Psoas muscle (tissue), 8 donors: Measurements from ENCODE around the gene GJC2. TPM values are rescaled to one million over a fixed set of nuclear protein-coding genes. Genes with fewer than 3 reads are reported as not detected.

Source experiments
- ATAC-seq, 4 donors: fragments of 200-7000 bp; cut with Tn5 transposase; one replicate each; pipeline ENCODE4 v1.9.1; 2020; ENCODE audit warnings: moderate library complexity in 3 of 4, mild to moderate bottlenecking in 2 of 4
- DNase-seq, 2 donors: peaks; one replicate each; pipeline ENCODE4 v3.0.0-alpha.2; 2020
- H3K27ac ChIP-seq: fragments of 200-600 bp; one replicate; pipeline ENCODE4 v1.8.0; 2022
- H3K27me3 ChIP-seq, 3 donors: fragments of 200-600 bp in 1 of 3; one replicate each; pipeline versions ENCODE4 v1.6.1 to v1.8.0; 2013 to 2022; ENCODE audit warnings: low read length in 2 of 3, mild to moderate bottlenecking in 2 of 3, moderate library complexity in 1 of 3; ENCODE audit not compliant: insufficient read depth in 3 of 3
- H3K36me3 ChIP-seq, 2 donors: fragments of 200-600 bp in 1 of 2; one replicate each; pipeline versions ENCODE4 v1.6.1 to v1.8.0; 2013 to 2022; ENCODE audit warnings: low read depth in 1 of 2, mild to moderate bottlenecking in 1 of 2, moderate library complexity in 1 of 2; ENCODE audit not compliant: insufficient read depth in 1 of 2
- H3K4me1 ChIP-seq: fragments of 200-600 bp; one replicate; pipeline ENCODE4 v1.8.0; 2022
- H3K4me3 ChIP-seq: fragments of 200-600 bp; one replicate; pipeline ENCODE4 v1.8.0; 2022; ENCODE audit warnings: mild to moderate bottlenecking
- H3K9me3 ChIP-seq: fragments of 200-600 bp; one replicate; pipeline ENCODE4 v1.8.0; 2022
- WGBS, 3 donors: extraction: QIAGEN DNeasy Blood & Tissue Kit; methylation state at CpG; one replicate each; pipeline versions ENCODE4 v1.1.6 to v1.1.7; 2013; 5-methylcytosine and 5-hydroxymethylcytosine counted together
- intact Hi-C, 2 donors: fragments of 100-400 bp; cut with DNase I; formaldehyde crosslinking; loops; one replicate each; pipeline versions ENCODE4 v1.11.0 to v1.14.2; 2022
- polyA plus RNA-seq, 3 donors: library from polyadenylated mRNA; stranded (reverse); fragments of 200-250 nt; gene quantifications; one replicate each; pipeline ENCODE4 v1.2.3, GENCODE V29; 2013
- total RNA-seq, 4 donors: library from RNA; stranded (reverse); fragmentation: NEBNext Ultra II Directional in 2 of 4; extraction: Animal tissue kit (Norgen Biotek cat#: 25700) in 2 of 4; gene quantifications; one replicate each; pipeline versions ENCODE4 v1.2.1 to v1.2.4, GENCODE V29; 2021 to 2023
- TF ChIP-seq, protein P1 (sequence below): fragments of 200-600 bp; IDR thresholded peaks from one replicate; pipeline ENCODE4 v1.8.0; 2022; ENCODE audit warnings: antibody characterized with exemption
- donor health status: healthy with polysubstance abuse.
- donor health status: DM: no; HTN: no; CAD: no; lungs with moderate emphysema.
- donor health status: Bipolar disorder and iron deficiency.
- donor health status: healthy.
- donor health status: DM: yes; HTN: yes; CAD: no.
- donor health status: DM: no; HTN: no; CAD: no.
- donor health status: DM: no; HTN: no; CAD: no.
- donor health status: DM: yes; HTN: yes; CAD: no.

Gene GJC2
- total and polyA plus RNA-seq, 7 donors = 0.19 to 0.92 (median 0.40) TPM

DNA sequence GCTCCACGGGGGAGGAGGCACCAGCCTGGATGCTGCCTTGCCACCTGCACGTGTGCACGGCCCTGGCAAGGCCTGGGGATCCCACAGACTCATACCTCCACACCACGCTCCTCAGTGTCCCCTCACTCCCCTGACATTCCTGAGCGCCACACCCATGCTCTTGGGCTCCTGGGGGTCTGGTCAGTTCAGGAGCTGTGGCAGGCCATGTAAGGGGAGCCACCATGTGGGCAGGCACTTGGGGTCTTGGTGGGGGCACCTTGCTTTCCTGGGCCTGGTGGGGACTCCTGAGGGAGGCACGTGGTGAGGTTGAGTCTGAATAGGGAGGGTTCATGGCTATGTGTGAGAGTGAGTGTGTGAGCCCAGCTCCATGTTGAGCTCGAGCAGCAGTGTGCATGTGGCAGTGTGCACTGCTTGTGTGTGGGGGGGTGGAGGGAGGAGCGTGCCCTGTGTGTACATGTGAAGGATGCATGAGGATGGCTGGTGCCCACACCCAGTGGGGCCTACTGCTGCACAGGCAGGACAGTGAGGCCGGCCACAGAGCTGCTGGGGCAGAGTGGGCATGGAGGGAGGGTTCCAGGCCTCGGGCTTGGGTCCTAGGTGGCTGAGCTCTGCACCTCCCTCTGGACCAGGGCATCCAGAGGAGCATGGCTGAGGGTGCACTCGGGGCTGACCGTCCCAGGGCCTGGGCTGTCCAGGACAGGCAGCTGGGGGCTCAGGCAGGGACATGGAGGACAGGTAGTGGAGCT is 1.6 kb downstream of the GJC2 start:
- Histone ChIP-seq H3K4me3 (no peak overlapping the region), H3K4me1 (no peaks in the 10 kb centered on the region), H3K27ac (no peak overlapping the region), H3K36me3 (peaks cover 3 to 33% of the 10 kb centered on the region in 2 donors), H3K27me3 (peaks cover 0 to 5% (median 0%) of the 10 kb centered on the region in 3 donors), H3K9me3 (no peaks in the 10 kb centered on the region)
- ATAC-seq (no peak), DNase-seq (peak in 1 of 2 donors; percentile 44)
- TF ChIP-seq, protein P1, sequence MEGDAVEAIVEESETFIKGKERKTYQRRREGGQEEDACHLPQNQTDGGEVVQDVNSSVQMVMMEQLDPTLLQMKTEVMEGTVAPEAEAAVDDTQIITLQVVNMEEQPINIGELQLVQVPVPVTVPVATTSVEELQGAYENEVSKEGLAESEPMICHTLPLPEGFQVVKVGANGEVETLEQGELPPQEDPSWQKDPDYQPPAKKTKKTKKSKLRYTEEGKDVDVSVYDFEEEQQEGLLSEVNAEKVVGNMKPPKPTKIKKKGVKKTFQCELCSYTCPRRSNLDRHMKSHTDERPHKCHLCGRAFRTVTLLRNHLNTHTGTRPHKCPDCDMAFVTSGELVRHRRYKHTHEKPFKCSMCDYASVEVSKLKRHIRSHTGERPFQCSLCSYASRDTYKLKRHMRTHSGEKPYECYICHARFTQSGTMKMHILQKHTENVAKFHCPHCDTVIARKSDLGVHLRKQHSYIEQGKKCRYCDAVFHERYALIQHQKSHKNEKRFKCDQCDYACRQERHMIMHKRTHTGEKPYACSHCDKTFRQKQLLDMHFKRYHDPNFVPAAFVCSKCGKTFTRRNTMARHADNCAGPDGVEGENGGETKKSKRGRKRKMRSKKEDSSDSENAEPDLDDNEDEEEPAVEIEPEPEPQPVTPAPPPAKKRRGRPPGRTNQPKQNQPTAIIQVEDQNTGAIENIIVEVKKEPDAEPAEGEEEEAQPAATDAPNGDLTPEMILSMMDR = no peak
- WGBS, 3 donors = 68 to 79% (median 74%) methylated on average over 11 to 12 of the region's 12 CpGs
- intact Hi-C loops = no loop called here

DNA sequence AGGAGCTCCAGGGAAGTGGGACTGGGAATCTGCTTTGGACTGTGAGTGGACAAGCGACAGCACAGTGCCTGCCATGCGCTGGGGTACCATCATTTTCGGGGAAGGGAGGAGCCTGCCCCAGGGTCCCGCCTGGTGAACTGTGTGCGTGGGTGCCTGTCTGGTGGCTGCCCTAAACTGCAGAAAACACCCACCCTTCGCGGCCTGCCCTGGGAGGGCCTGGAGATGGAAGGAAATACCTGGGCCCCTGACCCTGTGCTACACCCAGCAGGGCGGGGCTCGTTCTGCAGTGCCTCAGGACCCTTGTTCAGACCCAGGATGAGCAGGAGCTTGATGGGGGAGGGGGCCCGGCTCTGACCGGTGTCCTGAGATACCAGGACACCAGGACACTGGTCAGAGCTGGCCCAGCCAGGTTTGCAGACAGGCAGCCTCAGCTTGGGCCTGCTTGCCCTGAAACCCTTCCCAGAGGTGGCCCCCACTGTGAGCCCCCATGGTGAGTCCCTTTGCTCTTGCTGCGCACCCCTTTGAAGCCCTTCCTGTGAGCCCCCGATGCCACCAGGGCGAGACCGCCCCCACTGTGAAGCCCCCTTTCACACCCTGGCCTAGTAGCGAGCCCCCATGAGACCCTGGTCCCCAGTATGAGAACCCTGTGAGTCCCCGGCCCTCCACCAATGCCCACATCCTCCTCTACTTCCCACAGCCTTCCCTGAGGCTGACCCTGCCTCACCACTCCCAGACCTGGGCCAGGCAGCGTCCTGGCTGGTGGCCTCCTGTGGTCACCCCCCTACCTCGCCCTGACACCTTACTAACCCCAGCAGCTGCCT is 2.6 kb downstream of the GJC2 start:
- Histone ChIP-seq H3K9me3 (no peaks in the 10 kb centered on the region), H3K27me3 (peaks cover 0 to 13% (median 0%) of the 10 kb centered on the region in 3 donors), H3K4me3 (no peak overlapping the region), H3K36me3 (peaks cover 0 to 23% of the 10 kb centered on the region in 2 donors), H3K4me1 (no peaks in the 10 kb centered on the region), H3K27ac (no peak overlapping the region)
- TF ChIP-seq, protein P1 = no peak
- DNase-seq = peak in 1 of 2 donors; percentile 45
- intact Hi-C loops = no loop called here
- ATAC-seq = no peak
- 91 to 94% (median 91%) methylated on average over 18 to 19 of the region's 19 CpGs for WGBS, 3 donors

DNA sequence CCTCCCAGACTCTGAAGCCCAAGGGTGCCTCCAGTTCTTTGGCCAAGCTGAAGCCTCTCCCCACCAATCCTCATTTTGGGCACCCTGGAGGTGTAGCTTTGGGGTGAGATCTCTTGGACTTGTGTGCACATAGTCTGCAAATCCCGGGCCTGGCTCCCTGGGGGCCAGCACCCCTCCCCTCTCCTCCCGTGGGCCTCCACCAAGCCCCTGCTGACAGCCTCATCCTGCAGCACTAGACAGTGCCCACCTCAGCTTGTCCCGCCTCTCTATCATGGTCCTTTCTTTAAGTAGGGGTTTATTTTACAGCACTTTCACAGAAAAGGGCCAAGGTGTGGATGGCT is 3.2 kb downstream of the GJC2 start:
- no peak overlapping the region for H3K27ac ChIP-seq
- DNase-seq = no peak
- no peak overlapping the region for H3K4me3 ChIP-seq
- intact Hi-C loops = no loop called here
- peaks cover 0 to 19% (median 0%) of the 10 kb centered on the region in 3 donors for H3K27me3 ChIP-seq
- TF ChIP-seq, protein P1 = no peak
- 60 to 77% (median 75%) methylated on average over 3 of the region's 3 CpGs for WGBS, 3 donors
- ATAC-seq = no peak
- no peaks in the 10 kb centered on the region for H3K4me1 ChIP-seq
- peaks cover 0 to 18% of the 10 kb centered on the region in 2 donors for H3K36me3 ChIP-seq
- no peaks in the 10 kb centered on the region for H3K9me3 ChIP-seq

DNA sequence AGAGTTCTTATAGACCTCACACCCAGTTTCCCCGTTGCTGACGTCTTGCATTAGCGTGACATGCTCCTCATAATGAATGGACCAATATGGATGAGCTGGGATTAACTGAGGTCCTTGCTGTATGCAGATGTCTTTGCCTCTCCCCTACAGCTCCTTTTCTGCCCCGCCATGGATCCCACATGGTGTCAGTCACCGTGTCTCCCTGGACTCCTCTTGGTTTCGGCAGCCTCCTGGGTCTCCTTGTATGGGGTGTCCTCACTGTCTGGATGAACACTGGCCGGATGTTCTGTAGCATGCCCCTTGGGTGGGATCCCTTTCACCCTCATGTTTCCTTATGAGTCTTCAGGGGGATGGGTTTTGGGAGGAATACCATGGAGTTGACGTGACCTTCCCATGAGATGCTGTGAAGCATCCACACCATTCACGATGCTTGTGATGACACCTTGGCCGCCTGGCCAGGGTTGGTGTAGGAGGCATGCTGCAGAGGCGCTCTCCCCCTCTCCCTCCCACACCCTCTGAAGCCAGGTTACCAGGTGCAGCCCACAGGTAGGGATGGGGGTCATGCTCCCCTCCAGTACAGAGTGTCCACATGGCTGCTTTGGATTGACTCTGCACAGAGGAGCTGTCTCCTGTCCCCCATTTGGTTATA is 4.4 kb downstream of the GJC2 start:
- peaks cover 0 to 26% (median 0%) of the 10 kb centered on the region in 3 donors for H3K27me3 ChIP-seq
- DNase-seq = no peak
- TF ChIP-seq, protein P1 = no peak
- H3K36me3 ChIP-seq = peaks cover 0 to 7% of the 10 kb centered on the region in 2 donors
- ATAC-seq = no peak
- WGBS, 3 donors = 90 to 93% (median 93%) methylated on average over 11 of the region's 11 CpGs
- no peaks in the 10 kb centered on the region for H3K4me1 ChIP-seq
- no peak overlapping the region for H3K27ac ChIP-seq
- intact Hi-C loops = no loop called here
- H3K4me3 ChIP-seq = no peak overlapping the region
- H3K9me3 ChIP-seq = no peaks in the 10 kb centered on the region
